DMS114 treated with DMSO at 0.1 percent for 48 hours (cell line): ENCODE results near the gene BSG.
A peak's percentile ranks its signal among the peaks of the same experiment; 100 is the strongest.

ENCODE experiments used
- DNase-seq: peaks from one replicate; lab custom pipeline; 2025; ENCODE audit not compliant: unreplicated experiment; lab: John Stamatoyannopoulos, UW

The BSG gene

GRCh38 chr19:570937-571565 lies 1.3 kb upstream of the BSG start:
- DNase-seq: peak; percentile 33

DNA sequence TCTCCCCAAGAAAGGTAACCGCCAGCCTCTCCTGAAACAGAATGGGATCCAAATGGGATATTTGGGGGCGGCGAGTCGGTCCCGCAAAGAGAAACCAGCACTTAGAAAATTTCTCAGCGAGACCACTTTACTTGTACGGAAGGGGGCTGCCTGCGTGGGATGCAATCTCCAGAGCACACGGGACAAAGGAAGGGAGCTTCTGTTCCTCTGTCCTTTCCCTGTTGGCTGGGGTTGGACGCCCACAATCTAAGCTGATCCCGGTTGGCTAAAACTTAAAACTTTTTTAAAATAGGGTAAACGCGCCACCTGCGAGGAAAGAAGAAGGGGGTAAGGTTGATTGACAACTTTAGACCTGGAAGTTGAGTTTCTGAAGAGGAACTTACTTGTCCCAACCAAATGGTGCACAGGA lies 826 bp upstream of the BSG start:
- peak; percentile 58 for DNase-seq

DNA sequence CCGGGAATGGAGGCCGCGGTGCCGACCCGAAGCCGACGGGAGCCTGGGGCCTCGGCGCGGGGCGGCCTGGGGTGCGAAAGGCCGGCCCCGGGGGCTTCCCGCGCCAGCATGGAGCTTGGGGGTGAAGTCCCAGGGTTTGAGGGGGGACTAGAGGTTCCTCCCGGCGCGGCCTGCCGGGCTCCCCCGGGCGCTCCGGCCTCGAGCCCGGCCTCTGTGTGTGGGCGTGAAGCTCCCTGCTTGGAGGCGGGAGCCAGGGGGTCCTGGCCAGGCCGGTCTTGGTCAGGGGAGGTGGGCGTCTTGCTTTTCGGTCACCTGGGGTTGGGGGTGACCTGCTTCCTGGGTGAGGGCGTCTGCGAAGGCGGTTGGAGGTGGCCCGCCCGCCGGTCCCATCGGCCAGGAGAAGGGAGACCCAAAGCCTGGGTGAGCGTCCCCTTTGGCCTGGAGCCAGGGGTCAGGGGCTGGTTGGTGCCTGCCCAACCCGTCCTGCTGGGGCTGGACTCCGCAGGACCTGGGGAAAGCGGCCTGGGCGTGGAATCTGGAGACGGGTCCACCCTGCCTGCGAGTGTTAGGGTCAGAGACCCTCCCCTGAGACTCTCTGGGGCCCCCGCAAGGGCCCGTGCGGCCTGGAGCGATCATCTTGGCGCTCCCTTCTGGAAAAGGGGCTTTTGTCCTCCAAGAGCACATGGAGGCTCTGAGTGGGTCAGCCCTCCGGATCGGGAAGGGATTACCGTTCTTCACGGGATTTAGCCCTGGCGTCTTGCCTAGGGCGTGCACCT lies 535 bp downstream of the BSG start:
- no peak for DNase-seq

DNA sequence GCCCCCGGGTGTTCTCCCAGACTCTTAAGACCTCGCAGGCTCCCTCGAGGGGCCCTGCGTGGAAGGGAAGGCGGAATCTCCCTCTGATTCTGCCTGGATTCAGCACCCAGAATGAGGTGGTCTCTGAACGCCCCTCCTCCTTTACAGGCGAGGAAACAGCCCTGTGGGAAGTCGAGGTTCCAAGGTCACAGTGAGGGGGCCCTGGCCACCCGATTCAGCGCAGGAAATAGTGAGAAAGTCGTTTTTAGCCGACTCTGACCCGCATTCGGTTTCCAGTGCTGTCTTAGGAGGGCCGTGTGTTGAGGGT lies 1.1 kb downstream of the BSG start:
- DNase-seq: no peak

GRCh38 chr19:574658-575526 lies 2.5 kb downstream of the BSG start:
- no peak for DNase-seq

DNA sequence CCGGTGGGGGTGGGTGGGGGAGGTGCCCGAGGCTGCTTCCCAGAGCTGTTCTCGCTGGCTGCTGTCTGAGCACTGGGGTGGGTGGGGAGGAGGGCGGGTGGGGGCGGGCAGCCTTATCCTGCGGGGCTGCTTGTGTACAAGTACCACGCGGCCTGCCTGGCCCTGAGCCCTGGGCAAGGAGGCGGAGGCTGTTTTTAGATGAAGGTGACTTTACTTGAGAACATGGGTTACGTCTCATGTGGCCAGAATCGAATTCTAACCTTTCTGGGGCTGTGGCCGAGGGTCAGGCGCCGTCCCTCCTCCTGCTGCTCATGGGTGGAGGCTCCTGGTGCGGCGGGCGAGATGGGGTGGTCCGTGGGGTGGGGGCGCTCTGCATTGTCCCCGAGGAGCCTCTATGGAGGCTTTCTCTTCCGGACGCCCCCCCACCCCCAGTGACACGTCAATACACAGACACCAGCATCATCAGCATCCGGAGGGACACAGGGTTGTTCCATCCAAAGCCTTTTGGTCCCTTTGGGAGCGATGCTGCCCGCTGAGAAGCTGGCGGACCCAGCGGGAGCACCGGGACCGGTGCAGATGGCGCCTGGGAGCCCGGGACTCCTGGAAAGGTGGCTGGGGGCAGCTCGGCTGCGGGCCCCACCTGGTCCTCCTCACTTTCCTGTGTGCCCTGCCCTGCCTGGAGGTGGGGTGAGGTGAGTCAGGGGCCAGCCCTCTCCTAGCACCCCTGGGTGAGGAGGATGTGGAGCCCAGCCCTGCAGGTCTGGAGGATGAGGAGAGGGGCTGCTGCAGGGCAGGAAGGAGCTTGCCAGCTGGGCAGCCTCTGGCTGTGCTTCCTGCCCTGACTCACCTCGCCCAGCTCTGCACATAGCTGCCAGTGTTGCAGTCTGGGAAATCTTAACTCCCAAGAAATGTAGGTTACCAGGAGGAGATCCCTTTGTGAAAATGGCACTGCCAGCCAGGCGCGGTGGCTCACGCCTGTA lies 3.4 kb downstream of the BSG start:
- no peak for DNase-seq

GRCh38 chr19:576768-577438 lies 4.5 kb downstream of the BSG start:
- no peak for DNase-seq

- no peak for DNase-seq
Observed at GRCh38 chr19:577439-578392, 5.3 kb downstream of the BSG start.

DNA sequence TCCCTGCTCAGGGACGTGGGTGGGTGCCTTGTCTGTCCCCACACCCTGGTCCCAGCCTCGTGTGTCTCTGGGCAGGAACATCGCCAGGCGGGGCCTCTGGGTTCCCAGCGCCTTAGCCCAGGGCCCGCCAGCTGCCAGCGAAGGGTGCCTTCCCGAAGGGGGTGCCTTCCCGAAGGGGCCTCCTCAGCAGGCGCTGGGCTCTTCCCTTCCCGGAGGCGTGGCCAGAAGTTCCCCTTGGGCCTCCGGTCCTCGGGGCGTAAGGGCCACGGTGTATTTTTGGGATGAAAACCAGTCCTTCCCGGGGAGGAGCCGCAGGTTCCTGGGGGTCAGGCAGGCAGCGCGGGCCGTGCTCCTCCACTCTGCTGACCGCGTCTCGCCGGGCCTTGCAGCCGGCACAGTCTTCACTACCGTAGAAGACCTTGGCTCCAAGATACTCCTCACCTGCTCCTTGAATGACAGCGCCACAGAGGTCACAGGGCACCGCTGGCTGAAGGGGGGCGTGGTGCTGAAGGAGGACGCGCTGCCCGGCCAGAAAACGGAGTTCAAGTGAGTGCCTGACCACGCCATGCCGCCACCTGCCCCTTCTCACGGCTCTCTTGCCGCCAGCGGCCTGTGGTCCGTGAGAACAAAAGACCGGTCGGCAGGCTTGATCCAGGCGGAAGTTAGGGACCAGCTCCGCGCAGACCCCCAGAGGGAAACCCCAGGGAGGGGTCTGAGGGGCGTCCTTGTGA lies 6.9 kb downstream of the BSG start:
- DNase-seq: no peak

DNA sequence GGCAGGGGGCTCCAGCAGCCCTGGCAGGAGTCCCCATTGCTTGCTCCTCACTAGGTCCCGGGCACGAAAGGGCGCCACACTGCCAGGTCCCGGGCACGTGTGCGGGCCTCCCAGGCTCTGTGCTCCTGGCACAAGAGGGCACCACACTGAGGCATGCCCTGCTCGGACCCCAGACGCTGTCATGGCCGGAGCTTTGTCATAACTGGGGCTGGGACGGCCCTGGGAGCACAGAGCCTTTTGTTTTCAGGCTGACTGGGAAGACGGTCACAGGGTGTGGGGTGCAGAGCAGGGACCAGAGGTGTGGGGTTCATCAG lies 7.4 kb downstream of the BSG start:
- no peak for DNase-seq

DNA sequence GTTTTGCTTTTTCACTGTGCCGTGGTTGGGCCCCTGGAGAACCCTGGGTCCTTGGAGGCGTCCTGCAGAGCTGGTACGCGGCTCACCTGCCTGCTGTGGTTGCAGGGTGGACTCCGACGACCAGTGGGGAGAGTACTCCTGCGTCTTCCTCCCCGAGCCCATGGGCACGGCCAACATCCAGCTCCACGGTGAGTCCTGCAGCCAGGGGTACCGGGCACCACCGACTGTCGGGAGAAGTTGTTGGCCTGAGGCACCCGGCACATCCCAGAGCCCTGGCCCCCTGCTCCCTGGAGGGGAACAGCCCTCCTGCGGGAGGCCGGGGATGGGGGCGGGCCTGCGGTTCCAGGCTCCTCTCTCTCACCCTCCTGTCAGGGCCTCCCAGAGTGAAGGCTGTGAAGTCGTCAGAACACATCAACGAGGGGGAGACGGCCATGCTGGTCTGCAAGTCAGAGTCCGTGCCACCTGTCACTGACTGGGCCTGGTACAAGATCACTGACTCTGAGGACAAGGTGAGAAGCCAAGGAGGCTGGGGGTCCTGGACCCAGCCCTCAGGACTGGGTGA lies 8.0 kb downstream of the BSG start:
- no peak for DNase-seq

- DNase-seq: no peak
Observed at GRCh38 chr19:581399-582111, 9.2 kb downstream of the BSG start.

DNA sequence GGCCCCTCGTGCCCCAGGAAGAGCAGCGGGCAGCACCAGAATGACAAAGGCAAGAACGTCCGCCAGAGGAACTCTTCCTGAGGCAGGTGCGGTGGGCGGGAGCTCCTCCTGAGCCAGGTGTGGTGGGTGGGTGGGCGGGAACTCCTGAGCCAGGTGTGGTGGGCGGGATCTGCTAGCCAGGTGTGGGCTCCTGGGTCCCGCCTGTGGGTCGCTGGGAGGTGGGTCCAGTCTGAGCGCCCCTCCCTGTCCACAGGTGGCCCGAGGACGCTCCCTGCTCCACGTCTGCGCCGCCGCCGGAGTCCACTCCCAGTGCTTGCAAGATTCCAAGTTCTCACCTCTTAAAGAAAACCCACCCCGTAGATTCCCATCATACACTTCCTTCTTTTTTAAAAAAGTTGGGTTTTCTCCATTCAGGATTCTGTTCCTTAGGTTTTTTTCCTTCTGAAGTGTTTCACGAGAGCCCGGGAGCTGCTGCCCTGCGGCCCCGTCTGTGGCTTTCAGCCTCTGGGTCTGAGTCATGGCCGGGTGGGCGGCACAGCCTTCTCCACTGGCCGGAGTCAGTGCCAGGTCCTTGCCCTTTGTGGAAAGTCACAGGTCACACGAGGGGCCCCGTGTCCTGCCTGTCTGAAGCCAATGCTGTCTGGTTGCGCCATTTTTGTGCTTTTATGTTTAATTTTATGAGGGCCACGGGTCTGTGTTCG lies 10.3 kb downstream of the BSG start:
- no peak for DNase-seq

DNA sequence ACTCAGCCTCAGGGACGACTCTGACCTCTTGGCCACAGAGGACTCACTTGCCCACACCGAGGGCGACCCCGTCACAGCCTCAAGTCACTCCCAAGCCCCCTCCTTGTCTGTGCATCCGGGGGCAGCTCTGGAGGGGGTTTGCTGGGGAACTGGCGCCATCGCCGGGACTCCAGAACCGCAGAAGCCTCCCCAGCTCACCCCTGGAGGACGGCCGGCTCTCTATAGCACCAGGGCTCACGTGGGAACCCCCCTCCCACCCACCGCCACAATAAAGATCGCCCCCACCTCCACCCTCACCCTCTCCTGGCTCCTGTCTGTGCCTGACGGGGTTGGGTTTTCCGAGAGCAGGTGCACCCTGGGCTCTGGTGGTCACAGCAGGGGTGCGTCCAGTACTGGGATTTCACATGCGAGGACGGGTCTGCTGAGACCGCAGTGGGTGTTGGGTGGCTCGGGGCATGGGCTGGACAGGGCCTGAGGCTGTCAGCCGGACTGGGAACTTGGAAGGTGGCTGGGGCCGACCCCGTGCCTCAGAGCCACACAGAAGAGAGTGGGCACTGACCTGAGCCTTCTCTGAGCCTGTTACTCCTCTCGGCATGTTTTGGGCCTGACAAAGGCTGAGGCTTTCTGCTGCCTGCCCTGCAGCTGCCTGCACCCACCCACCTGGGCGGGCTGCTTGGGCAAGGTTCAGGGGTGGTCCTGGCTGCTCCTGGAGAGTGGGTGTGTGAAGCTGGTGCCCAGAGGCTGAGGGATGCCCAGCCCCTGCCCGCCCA lies 11.0 kb downstream of the BSG start:
- DNase-seq: no peak

DNA sequence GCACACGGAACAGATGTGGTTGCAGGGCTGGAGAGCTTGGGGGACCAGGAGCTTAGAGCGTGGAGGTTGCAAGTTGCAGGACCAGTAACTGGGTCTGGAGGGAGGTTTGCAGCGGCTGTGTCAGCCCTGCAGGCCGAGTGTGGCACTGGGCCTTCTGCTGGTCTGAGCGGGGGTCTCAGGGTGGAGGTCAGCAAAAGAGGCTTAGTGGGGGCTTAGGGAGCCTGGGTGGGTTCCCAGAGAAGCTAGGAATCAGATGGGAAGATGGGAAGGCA lies 11.5 kb downstream of the BSG start:
- DNase-seq: no peak

DNA sequence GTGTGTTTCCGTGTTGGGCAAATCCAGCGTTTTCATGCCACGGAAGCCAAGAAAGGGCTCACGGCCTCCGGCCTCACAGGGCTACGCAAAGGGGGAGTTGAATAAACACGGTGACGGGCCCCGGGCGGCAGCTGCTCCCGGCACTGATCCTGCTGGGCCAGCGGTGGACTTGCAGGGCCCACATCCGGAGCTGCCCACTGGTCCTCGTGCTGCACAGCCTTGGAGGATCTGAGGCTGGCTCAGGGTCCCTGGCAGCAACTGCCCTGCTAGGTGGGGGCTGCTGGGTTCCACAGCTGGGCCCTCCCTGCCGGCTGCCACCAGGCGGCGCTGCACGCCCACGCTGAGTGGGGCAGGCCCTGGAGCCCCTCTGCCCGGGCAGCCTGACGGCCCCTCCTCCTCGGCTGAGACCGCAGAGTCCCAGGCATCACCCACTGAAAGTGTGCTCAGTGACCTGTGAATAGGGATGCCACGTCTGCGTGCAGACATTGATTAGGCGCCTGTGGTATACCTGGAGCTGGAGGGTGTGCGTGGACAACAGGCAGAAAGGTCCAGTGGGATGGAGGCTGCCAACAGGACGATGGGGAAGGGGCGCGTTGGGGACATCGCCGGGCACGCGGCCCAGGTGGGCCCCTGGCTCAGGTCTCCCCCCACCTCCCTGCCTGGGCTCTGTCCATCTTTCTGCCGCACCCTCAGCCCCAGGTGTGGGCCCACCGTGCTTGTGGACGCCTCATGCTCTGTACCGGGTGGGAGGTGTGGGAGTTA lies 12.0 kb downstream of the BSG start:
- DNase-seq: no peak
